Keratinocyte (primary cell): ENCODE results near the gene CDC6.

Experiments
- EZH2 ChIP-seq: IDR thresholded peaks from one replicate; pipeline ENCODE4 v1.6.1; 2012; ENCODE audit warnings: inconsistent platforms, mild to moderate bottlenecking, low read length, moderate library complexity
- TF ChIP-seq, protein P1 (sequence below), 3 experiments: IDR thresholded peaks in 1 of 3; conservative IDR thresholded peaks in 1 of 3; optimal IDR thresholded peaks in 1 of 3; 2 replicates in 2 of 3; 3 replicates in 1 of 3; pipeline versions ENCODE3 to v1.5.1; 2011; ENCODE audit warnings: low read length in 3 of 3, mild to moderate bottlenecking in 3 of 3, moderate library complexity in 2 of 3, control low read depth in 1 of 3, inconsistent platforms in 1 of 3; ENCODE audit not compliant: insufficient read depth in 2 of 3; ENCODE audit errors: extremely low read depth in 1 of 3

DNA sequence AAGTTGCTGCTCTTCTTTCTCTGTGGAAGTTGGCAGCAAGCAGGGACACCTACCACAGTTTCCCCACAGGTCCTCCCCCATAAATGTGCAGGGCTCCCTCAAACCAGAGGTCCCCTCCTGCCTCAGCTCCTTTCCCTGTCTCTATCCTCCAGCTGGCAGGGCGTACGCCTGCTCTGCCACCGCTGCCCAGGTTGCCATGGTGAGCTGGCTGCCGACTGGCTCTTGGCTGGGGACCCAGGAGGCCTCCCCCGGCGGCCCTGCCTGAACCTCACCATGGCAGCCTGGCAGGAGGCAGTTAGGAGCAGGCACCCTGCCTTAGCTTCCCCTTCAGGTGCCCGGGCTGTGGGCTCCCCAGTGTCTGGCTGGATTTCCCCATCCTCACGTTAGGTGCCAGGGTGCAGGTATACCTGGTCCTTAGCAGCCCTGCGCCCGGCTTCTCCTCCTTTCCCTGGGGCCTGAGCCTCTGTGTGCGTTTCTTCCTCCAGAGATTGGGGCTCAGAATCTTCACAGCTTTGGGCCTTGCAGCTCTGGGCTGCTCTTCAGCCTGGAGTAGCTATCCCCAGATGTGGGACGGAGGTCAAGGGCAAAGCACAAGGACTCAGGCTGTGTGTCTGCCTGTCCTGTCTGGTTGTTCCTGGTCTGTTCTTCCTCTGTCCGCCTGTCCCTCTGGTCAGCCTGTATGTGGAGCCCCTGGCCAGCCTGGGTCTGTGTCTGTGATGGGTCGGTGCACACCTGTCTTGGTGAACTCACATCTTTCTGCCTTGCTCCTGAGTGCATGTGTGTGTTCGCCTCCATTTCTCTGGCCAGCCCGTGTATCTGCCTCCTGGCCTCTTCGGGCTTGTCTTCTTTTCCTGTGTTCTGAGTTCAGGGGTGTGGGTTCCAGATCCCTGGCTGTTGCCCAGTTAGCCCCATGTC lies 61.1 kb downstream of the CDC6 start:
- TF ChIP-seq, protein P1, sequence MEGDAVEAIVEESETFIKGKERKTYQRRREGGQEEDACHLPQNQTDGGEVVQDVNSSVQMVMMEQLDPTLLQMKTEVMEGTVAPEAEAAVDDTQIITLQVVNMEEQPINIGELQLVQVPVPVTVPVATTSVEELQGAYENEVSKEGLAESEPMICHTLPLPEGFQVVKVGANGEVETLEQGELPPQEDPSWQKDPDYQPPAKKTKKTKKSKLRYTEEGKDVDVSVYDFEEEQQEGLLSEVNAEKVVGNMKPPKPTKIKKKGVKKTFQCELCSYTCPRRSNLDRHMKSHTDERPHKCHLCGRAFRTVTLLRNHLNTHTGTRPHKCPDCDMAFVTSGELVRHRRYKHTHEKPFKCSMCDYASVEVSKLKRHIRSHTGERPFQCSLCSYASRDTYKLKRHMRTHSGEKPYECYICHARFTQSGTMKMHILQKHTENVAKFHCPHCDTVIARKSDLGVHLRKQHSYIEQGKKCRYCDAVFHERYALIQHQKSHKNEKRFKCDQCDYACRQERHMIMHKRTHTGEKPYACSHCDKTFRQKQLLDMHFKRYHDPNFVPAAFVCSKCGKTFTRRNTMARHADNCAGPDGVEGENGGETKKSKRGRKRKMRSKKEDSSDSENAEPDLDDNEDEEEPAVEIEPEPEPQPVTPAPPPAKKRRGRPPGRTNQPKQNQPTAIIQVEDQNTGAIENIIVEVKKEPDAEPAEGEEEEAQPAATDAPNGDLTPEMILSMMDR (optimal IDR thresholded peaks at IDR 0.05 in 1 of 3, IDR thresholded peaks at IDR 0.05 in 1 of 3, conservative IDR thresholded peaks at IDR 0.05 in 1 of 3; ENCODE audit: extremely low read depth in 1 of 3, insufficient read depth in 2 of 3, low read length in 3 of 3): no peak
- TF ChIP-seq EZH2: no peak
